Liver (tissue), 9 donors: Measurements from ENCODE around the gene ZNF479. TPM values are rescaled to one million over a fixed set of nuclear protein-coding genes. Genes with fewer than 3 reads are reported as not detected.
A peak's percentile ranks its signal among the peaks of the same experiment; 100 is the strongest.
"Not testable (repeated sequence)": the region's sequence is repeated elsewhere in the genome, so short reads cannot be mapped to it uniquely, and the experiment has no call there.

Source experiments
- DNase-seq: peaks from one replicate; pipeline ENCODE4 v3.0.0-alpha.2; 2017; ENCODE audit warnings: low spot score
- H3K27ac ChIP-seq, 2 donors: one replicate each; pipeline ENCODE4 v1.7.0; 2013; ENCODE audit warnings: inconsistent platforms in 2 of 2, low read length in 2 of 2, control low read depth in 1 of 2, low read depth in 1 of 2, mild to moderate bottlenecking in 1 of 2
- H3K27me3 ChIP-seq, 4 donors: one replicate each; pipeline versions ENCODE4 v1.6.1 to v1.7.0; 2013; ENCODE audit warnings: low read length in 3 of 4, inconsistent platforms in 1 of 4, mild to moderate bottlenecking in 1 of 4, moderate library complexity in 1 of 4; ENCODE audit not compliant: control insufficient read depth in 4 of 4, insufficient read depth in 4 of 4
- H3K36me3 ChIP-seq, 4 donors: one replicate each; pipeline versions ENCODE4 v1.6.1 to v1.7.0; 2013; ENCODE audit warnings: low read length in 3 of 4, mild to moderate bottlenecking in 3 of 4, low read depth in 1 of 4, moderate library complexity in 1 of 4; ENCODE audit not compliant: control insufficient read depth in 4 of 4, insufficient read depth in 3 of 4
- H3K4me1 ChIP-seq, 4 donors: one replicate each; pipeline versions ENCODE4 v1.6.1 to v1.7.0; 2013; ENCODE audit warnings: low read length in 3 of 4, mild to moderate bottlenecking in 3 of 4, moderate library complexity in 1 of 4; ENCODE audit not compliant: control insufficient read depth in 4 of 4, insufficient read depth in 4 of 4
- H3K4me3 ChIP-seq, 3 donors: one replicate each; pipeline versions ENCODE4 v1.6.1 to v1.7.0; 2013; ENCODE audit warnings: low read length in 3 of 3, control low read depth in 1 of 3, low read depth in 1 of 3, mild to moderate bottlenecking in 1 of 3
- H3K9ac ChIP-seq, 2 donors: one replicate each; pipeline ENCODE4 v1.7.0; 2013; ENCODE audit warnings: low read length in 2 of 2, mild to moderate bottlenecking in 2 of 2, moderate library complexity in 2 of 2, control low read depth in 1 of 2, low read depth in 1 of 2
- H3K9me3 ChIP-seq, 4 donors: one replicate each; pipeline versions ENCODE4 v1.6.1 to v1.7.0; 2013; ENCODE audit warnings: low read length in 3 of 4; ENCODE audit not compliant: control insufficient read depth in 4 of 4
- ATF3 ChIP-seq: IDR thresholded peaks from 2 replicates; pipeline ENCODE4 v1.6.1; 2016; ENCODE audit warnings: antibody characterized with exemption
- CTCF ChIP-seq: fragments of 150-350 bp; IDR thresholded peaks from 2 replicates; pipeline ENCODE4 v1.5.1; 2017; ENCODE audit warnings: improper control_type of control experiment, low read depth, low read length; ENCODE audit not compliant: missing input control
- EGR1 ChIP-seq, 2 donors: IDR thresholded peaks; 2 replicates each; pipeline ENCODE4 v1.6.1; 2016 to 2018; ENCODE audit warnings: antibody characterized with exemption in 2 of 2, low read depth in 2 of 2
- FOXA1 ChIP-seq: IDR thresholded peaks from 2 replicates; pipeline ENCODE4 v1.6.1; 2016; ENCODE audit warnings: antibody characterized with exemption
- FOXA2 ChIP-seq: IDR thresholded peaks from 2 replicates; pipeline ENCODE4 v1.6.1; 2016; ENCODE audit warnings: antibody characterized with exemption
- GABPA ChIP-seq, 2 donors: IDR thresholded peaks in 1 of 2; conservative IDR thresholded peaks in 1 of 2; 2 replicates each; pipeline ENCODE4 v1.6.1; 2016; ENCODE audit warnings: antibody characterized with exemption in 2 of 2, mild to moderate bottlenecking in 1 of 2, moderate library complexity in 1 of 2
- HNF4A ChIP-seq, 2 donors: conservative IDR thresholded peaks; 2 replicates each; pipeline ENCODE4 v1.6.1; 2016; ENCODE audit warnings: antibody characterized with exemption in 2 of 2, mild to moderate bottlenecking in 2 of 2
- HNF4G ChIP-seq: IDR thresholded peaks from 2 replicates; pipeline ENCODE4 v1.6.1; 2016; ENCODE audit warnings: antibody characterized with exemption
- JUND ChIP-seq, 2 donors: IDR thresholded peaks; 2 replicates each; pipeline ENCODE4 v1.6.1; 2016; ENCODE audit warnings: antibody characterized with exemption in 2 of 2
- NR2F2 ChIP-seq: IDR thresholded peaks from 2 replicates; pipeline ENCODE4 v1.6.1; 2016; ENCODE audit warnings: antibody characterized with exemption
- REST ChIP-seq: IDR thresholded peaks from 2 replicates; pipeline ENCODE4 v1.6.1; 2016; ENCODE audit warnings: antibody characterized with exemption, mild to moderate bottlenecking
- RXRA ChIP-seq, 2 donors: IDR thresholded peaks; 2 replicates each; pipeline ENCODE4 v1.6.1; 2017 to 2018; ENCODE audit warnings: antibody characterized with exemption in 2 of 2, mild to moderate bottlenecking in 1 of 2
- SP1 ChIP-seq: IDR thresholded peaks from 2 replicates; pipeline ENCODE4 v1.6.1; 2018; ENCODE audit warnings: antibody characterized with exemption, mild to moderate bottlenecking
- YY1 ChIP-seq: IDR thresholded peaks from 2 replicates; pipeline ENCODE4 v1.6.1; 2016; ENCODE audit warnings: antibody characterized with exemption, mild to moderate bottlenecking
- WGBS: extraction: QIAGEN DNeasy Blood & Tissue Kit; methylation state at CpG from one replicate; pipeline ENCODE4 v1.1.7; 2013; 5-methylcytosine and 5-hydroxymethylcytosine counted together
- polyA plus RNA-seq, 2 donors: library from polyadenylated mRNA; stranded (reverse) in 1 of 2; unstranded in 1 of 2; fragments of 200-250 nt in 1 of 2; fragments of >200 nt in 1 of 2; fragmentation: Nextera tagmentation in 1 of 2; extraction: Ambion mirVana in 1 of 2; gene quantifications; one replicate each; pipeline versions ENCODE4 v1.2.1 to v1.2.3, GENCODE V29; 2013 to 2015
- total RNA-seq, 2 donors: library from RNA; depleted of rRNA; stranded (reverse); fragments of >200 nt; gene quantifications; one replicate each; pipeline ENCODE4 v1.2.3, GENCODE V29; 2014
- donor health status: healthy.
- donor health status: healthy.
- donor health status: healthy.
- donor health status: healthy.
- donor health status: healthy.

The ZNF479 gene
- total RNA-seq = not detected
- polyA plus RNA-seq = not detected

GRCh38 chr7:57132336-57132735, at the start of gene ZNF479:
TSS of gene ZNF479 (minus strand) at chr7:57132436. CDS start at chr7:57132324, 112 bp downstream.
- peaks cover 3 to 19% (median 8%) of the 10 kb centered on the region in 4 donors for H3K9me3 ChIP-seq
- not testable (repeated sequence) for H3K4me3 ChIP-seq, H3K4me1 ChIP-seq, DNase-seq, H3K27me3 ChIP-seq, H3K36me3 ChIP-seq, H3K9ac ChIP-seq, H3K27ac ChIP-seq
- 84% methylated on average over 6 of the region's 6 CpGs for WGBS

- no peak overlapping the region for H3K27ac ChIP-seq
- no peaks in the 10 kb centered on the region for H3K4me1 ChIP-seq
- H3K36me3 ChIP-seq = no peaks in the 10 kb centered on the region
- H3K9me3 ChIP-seq = peaks cover 12 to 41% (median 31%) of the 10 kb centered on the region in 4 donors
- WGBS = 63% methylated on average over 4 of the region's 4 CpGs
- peak overlapping the region in 1 of 3 donors; percentile 30 for H3K4me3 ChIP-seq
- DNase-seq = no peak
- H3K27me3 ChIP-seq = no peaks in the 10 kb centered on the region
- TF ChIP-seq NR2F2 = no peak
- no peak for TF ChIP-seq FOXA1
- TF ChIP-seq YY1 = no peak
- TF ChIP-seq HNF4G = no peak
- no peak for TF ChIP-seq JUND (IDR thresholded peaks at IDR 0.05)
- no peak overlapping the region for H3K9ac ChIP-seq
Observed at GRCh38 chr7:57182031-57182430, 49.8 kb upstream of the ZNF479 start.

GRCh38 chr7:57181281-57181680, 49.0 kb upstream of the ZNF479 start:
- Histone ChIP-seq H3K9me3 (peaks cover 15 to 44% (median 33%) of the 10 kb centered on the region in 4 donors), H3K36me3 (no peaks in the 10 kb centered on the region), H3K9ac (no peak overlapping the region), H3K27me3 (no peaks in the 10 kb centered on the region), H3K27ac (no peak overlapping the region), H3K4me1 (no peaks in the 10 kb centered on the region), H3K4me3 (peak overlapping the region in 1 of 3 donors; percentile 30)
- 73% methylated on average over 9 of the region's 9 CpGs for WGBS
- TF ChIP-seq HNF4G (no peak), CTCF (no peak)
- no peak for DNase-seq

GRCh38 chr7:57179776-57180415, 47.7 kb upstream of the ZNF479 start:
- Histone ChIP-seq H3K4me1 (no peaks in the 10 kb centered on the region), H3K36me3 (no peaks in the 10 kb centered on the region), H3K4me3 (peak overlapping the region in 1 of 3 donors; percentile 14), H3K27ac (no peak overlapping the region), H3K27me3 (no peaks in the 10 kb centered on the region), H3K9me3 (peaks cover 22 to 47% (median 35%) of the 10 kb centered on the region in 4 donors), H3K9ac (no peak overlapping the region)
- no peak for TF ChIP-seq FOXA1
- TF ChIP-seq REST = no peak
- TF ChIP-seq GABPA (IDR thresholded peaks at IDR 0.05 in 1 of 2, conservative IDR thresholded peaks at IDR 0.05 in 1 of 2) = no peak
- TF ChIP-seq NR2F2 = no peak
- TF ChIP-seq HNF4A (conservative IDR thresholded peaks at IDR 0.05) = no peak
- TF ChIP-seq ATF3 = no peak
- no peak for TF ChIP-seq CTCF
- no peak for TF ChIP-seq FOXA2
- TF ChIP-seq SP1 = no peak
- TF ChIP-seq RXRA (IDR thresholded peaks at IDR 0.05) = no peak
- no peak for TF ChIP-seq EGR1 (IDR thresholded peaks at IDR 0.05; ENCODE audit: low read depth in 2 of 2)
- no peak for TF ChIP-seq YY1
- 89% methylated on average over 30 of the region's 30 CpGs for WGBS
- no peak for DNase-seq
